Effector memory CD4-positive, alpha-beta T cell (primary cell): ENCODE results near the gene HELZ2.
A peak's percentile ranks its signal among the peaks of the same experiment; 100 is the strongest.

ENCODE experiments used
- DNase-seq, 3 donors: peaks; one replicate each; pipeline ENCODE4 v3.0.0-alpha.2; 2020
- H3K27ac ChIP-seq: 2 replicates; pipeline ENCODE4 v1.7.0; 2013; ENCODE audit warnings: mild to moderate bottlenecking, low read length, moderate library complexity; ENCODE audit not compliant: insufficient read depth, poor library complexity, severe bottlenecking
- H3K27me3 ChIP-seq: replicated peaks from 2 replicates; pipeline ENCODE4 v1.7.0; 2013; ENCODE audit warnings: mild to moderate bottlenecking, low read length; ENCODE audit not compliant: insufficient read depth, control insufficient read depth, poor library complexity, severe bottlenecking
- H3K36me3 ChIP-seq: 2 replicates; pipeline ENCODE4 v1.7.0; 2013; ENCODE audit warnings: mild to moderate bottlenecking, low read length, moderate library complexity; ENCODE audit not compliant: control insufficient read depth, insufficient read depth
- H3K4me1 ChIP-seq: 2 replicates; pipeline ENCODE4 v1.7.0; 2013; ENCODE audit warnings: low read length, mild to moderate bottlenecking; ENCODE audit not compliant: control insufficient read depth, insufficient read depth, poor library complexity, severe bottlenecking
- H3K4me3 ChIP-seq: 2 replicates; pipeline ENCODE4 v1.7.0; 2013; ENCODE audit warnings: low read length, low read depth, mild to moderate bottlenecking; ENCODE audit not compliant: insufficient read depth, poor library complexity, severe bottlenecking
- H3K9me3 ChIP-seq: 2 replicates; pipeline ENCODE4 v1.7.0; 2013; ENCODE audit warnings: mild to moderate bottlenecking, low read length, moderate library complexity; ENCODE audit not compliant: control insufficient read depth

The HELZ2 gene

DNA sequence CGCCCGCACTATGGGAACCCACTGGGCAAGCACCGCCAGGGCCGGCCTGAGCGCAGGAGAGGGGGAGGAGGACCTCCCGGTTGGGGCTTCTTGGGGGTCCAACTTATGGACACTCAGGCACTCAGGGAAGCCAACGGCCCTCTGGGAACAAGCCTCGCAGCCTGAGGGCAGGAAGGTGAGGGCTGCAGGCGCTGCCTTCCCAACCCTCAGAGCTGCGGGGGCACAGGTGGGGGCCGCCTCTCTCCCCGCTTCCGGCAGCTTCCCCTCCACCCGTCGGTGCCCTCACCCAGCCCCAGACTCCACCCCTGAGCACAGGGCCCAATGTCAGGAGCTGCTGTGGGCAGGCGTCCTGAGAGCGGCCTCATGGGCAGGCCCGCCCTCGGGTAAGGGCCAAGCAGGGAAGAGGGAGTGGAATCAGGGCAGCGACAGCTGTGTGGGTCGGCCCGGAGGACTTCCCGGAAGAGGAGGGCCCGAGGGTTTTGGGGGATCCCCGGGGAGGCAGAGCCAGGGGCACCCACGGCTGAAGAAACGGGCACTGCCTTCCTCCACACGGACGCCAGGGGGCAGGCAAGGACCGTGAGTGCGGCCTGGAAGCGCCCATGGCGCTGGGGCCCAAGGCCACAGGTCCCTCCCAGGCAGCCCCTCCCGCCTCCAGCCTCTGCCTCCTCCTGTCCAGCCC lies 36.4 kb downstream of the HELZ2 start:
- peak; percentile 86 to 91 (median 88) for DNase-seq
- H3K4me3 ChIP-seq: peak overlapping the region; percentile 40
- peaks cover 24% of the 10 kb centered on the region for H3K4me1 ChIP-seq
- no peaks in the 10 kb centered on the region for H3K9me3 ChIP-seq
- no peaks in the 10 kb centered on the region for H3K27me3 ChIP-seq
- peak overlapping the region; percentile 73 for H3K27ac ChIP-seq
- no peaks in the 10 kb centered on the region for H3K36me3 ChIP-seq

DNA sequence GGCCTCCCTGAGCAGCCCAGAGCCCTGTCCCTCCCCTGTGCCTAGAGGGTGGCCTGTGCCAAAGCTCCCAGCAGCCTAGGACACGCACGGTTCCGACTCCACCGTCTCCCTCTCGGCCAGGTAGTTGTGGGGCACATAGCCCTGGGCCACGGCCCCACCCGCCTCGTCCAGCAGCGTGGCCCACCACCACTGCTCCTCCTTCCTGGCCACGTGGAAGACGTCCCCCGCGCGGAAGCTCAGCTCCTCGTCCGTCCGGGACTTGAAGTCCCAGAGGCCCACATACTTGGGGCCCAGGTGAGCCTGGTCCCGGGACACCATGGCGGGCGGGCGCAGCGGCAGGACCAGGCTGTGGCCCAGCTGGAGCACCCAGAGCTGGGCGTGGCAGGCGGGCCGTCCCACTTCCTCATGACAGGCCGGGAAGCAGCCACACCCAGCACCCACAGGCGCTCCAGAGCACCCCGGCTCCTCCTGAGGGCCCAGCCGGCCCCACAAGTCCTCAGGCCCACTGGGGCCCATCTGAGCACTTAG lies 37.0 kb downstream of the HELZ2 start, which contains the start of gene PTK6:
PTK6 (minus strand) TSS at position 380 of the 528 bp plus-strand sequence; CDS start at position 318, 62 bp downstream.
- H3K36me3 ChIP-seq: no peaks in the 10 kb centered on the region
- H3K27ac ChIP-seq: peak within 1 kb of the TSS; percentile 73
- DNase-seq: no peak
- peak within 1 kb of the TSS; percentile 40 for H3K4me3 ChIP-seq
- H3K27me3 ChIP-seq: no peaks in the 10 kb centered on the region
- no peaks in the 10 kb centered on the region for H3K9me3 ChIP-seq
- H3K4me1 ChIP-seq: peaks cover 24% of the 10 kb centered on the region

- Histone ChIP-seq H3K36me3 (no peaks in the 10 kb centered on the region), H3K4me3 (no peak overlapping the region), H3K9me3 (no peaks in the 10 kb centered on the region), H3K4me1 (peaks cover 24% of the 10 kb centered on the region), H3K27ac (no peak overlapping the region), H3K27me3 (no peaks in the 10 kb centered on the region)
- no peak for DNase-seq
Observed at GRCh38 chr20:63536241-63536977, 37.6 kb downstream of the HELZ2 start.

DNA sequence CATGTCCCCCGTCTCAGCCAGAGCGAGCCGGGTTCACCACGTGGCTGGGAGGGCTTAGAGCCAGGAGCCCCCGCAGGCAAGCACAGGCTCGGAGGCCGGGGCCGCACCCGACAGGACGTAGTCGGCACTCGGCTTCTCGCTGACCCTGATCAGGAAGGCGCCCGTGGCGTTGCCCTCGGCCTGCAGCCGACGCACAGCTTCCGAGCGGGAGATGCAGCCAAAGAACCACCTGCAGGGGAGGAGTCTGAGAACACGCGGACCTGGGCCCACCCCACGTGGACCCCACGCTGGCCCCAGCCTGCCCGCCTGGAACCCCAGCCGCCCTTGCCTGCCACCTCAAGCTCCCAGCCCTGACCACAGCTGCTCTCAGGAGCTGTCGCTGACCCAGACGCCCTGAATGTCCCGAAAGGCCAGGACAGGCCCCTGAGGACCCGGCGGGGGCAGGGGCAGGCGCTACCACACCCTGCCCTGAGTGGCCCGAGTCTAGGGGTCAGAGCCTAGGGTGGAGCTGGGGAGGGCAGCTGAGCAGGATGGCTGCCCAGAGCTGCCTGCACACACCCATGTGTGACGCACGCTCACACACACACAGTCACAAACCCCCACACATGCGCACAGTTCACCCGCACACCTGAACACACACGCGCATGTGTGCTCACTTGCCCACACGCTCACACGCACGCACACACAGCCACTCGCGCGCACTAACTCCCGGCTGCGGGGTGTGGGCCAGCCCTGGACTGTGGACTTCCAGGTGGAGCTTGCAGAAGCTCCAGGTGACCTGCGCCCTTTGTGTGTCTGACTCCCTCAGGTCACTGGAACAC lies 39.0 kb downstream of the HELZ2 start:
- Histone ChIP-seq H3K4me3 (no peak overlapping the region), H3K9me3 (no peaks in the 10 kb centered on the region), H3K27me3 (no peaks in the 10 kb centered on the region), H3K4me1 (peaks cover 24% of the 10 kb centered on the region), H3K27ac (no peak overlapping the region), H3K36me3 (no peaks in the 10 kb centered on the region)
- no peak for DNase-seq

DNA sequence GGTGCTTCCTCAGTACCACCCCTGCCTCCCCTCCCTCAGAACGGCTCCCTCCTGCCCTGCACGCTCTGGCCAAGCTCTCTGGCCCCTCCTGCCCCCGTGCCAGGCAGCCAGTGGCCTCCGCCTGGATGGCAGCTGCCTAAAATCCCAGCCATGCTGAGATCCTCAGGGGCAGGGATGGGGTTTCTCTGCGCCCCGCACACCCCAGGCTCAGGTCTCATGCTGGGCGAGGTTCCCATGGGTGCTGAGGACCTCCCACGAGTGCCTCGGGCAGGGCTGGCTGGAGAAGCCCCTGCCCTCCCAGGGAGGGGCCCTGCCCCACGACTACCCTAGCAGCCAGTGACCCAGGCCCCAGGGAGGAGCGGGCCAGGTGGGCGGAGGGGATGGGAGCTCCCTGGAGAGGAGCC lies 39.6 kb downstream of the HELZ2 start:
- no peaks in the 10 kb centered on the region for H3K36me3 ChIP-seq
- H3K27me3 ChIP-seq: no peaks in the 10 kb centered on the region
- no peak overlapping the region for H3K4me3 ChIP-seq
- no peak for DNase-seq
- no peak overlapping the region for H3K27ac ChIP-seq
- peaks cover 24% of the 10 kb centered on the region for H3K4me1 ChIP-seq
- no peaks in the 10 kb centered on the region for H3K9me3 ChIP-seq

DNA sequence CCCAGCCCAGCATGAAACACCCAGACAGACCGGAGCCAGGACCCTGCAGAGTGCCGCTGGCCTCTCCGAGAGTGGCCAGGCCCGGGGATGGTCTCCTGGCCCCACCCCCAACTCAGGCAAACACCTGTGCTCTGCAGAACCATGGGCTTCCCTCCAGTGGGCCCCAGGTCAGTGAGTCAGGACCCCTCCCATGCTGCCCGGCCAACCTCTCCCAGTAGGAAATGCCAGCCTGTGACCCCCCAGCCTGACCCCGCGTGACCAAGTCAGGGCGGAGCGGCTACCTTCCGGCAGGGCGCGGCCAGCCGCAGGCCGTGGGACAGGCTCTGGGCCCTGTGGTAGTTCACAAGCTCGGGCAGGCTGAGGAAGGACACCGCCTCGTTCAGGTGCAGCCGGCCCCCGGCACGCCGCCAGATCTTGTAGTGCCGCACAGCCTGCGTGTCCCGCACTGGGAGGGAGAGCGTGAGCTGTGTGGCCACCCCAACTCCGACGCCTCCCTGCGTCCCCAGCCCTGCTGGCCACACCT lies 40.1 kb downstream of the HELZ2 start:
- Histone ChIP-seq H3K36me3 (no peaks in the 10 kb centered on the region), H3K27me3 (no peaks in the 10 kb centered on the region), H3K4me1 (peaks cover 21% of the 10 kb centered on the region), H3K4me3 (no peak overlapping the region), H3K27ac (no peak overlapping the region), H3K9me3 (no peaks in the 10 kb centered on the region)
- no peak for DNase-seq

GRCh38 chr20:63533388-63533787 lies 40.7 kb downstream of the HELZ2 start:
- H3K4me1 ChIP-seq: peaks cover 16% of the 10 kb centered on the region
- H3K9me3 ChIP-seq: no peaks in the 10 kb centered on the region
- no peak overlapping the region for H3K4me3 ChIP-seq
- DNase-seq: no peak
- H3K27me3 ChIP-seq: no peaks in the 10 kb centered on the region
- no peaks in the 10 kb centered on the region for H3K36me3 ChIP-seq
- H3K27ac ChIP-seq: no peak overlapping the region

GRCh38 chr20:63532449-63532971 lies 41.5 kb downstream of the HELZ2 start:
- H3K27ac ChIP-seq: no peak overlapping the region
- no peak for DNase-seq
- H3K9me3 ChIP-seq: no peaks in the 10 kb centered on the region
- H3K27me3 ChIP-seq: no peaks in the 10 kb centered on the region
- no peak overlapping the region for H3K4me3 ChIP-seq
- H3K4me1 ChIP-seq: peaks cover 9% of the 10 kb centered on the region
- no peaks in the 10 kb centered on the region for H3K36me3 ChIP-seq

DNA sequence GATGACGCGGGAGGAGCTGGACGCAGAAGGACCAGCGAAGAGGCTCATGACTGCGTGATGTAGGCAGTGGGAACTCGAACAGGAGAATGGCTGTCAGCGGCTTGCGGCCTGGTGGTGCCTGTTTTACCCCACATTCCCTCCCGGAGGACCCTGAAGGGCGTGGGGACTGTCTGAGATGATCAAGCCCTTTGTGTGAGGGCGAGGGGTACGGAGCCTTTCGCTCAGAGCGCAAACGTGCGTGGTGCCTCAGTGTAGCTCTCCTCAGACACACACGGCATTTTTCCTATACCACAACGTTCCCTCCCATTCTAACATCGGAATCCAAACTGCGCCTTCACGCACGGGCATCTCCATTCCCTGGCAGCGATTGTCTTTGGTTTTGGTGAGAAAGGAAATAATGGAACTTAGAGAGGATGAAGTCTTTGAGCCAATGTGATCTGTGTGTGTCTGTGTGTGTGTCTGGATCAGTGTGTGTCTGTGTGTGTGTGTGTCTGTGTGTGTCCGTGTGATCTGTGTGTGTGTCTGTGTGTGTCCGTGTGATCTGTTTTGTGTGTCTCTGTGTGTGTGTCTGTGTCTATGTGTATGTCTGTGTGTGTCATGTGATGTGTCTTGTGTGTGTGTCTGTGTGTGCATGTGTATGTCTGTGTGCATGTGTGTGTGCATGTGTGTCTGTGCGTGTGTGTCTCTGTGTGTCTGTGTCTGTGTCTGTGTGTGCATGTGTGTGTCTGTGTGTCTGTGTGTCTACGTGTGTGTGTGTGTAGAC lies 42.2 kb downstream of the HELZ2 start:
- Histone ChIP-seq H3K4me3 (no peak overlapping the region), H3K4me1 (peaks cover 2% of the 10 kb centered on the region), H3K36me3 (no peaks in the 10 kb centered on the region), H3K27ac (no peak overlapping the region), H3K9me3 (no peaks in the 10 kb centered on the region), H3K27me3 (no peaks in the 10 kb centered on the region)
- DNase-seq: no peak
